Panc1 (cell line): ENCODE data around the gene CPLX3. TPM values are rescaled to one million over a fixed set of nuclear protein-coding genes. Genes with fewer than 3 reads are reported as not detected.

Experiments used
- ATAC-seq: fragments of 200-7000 bp; cut with Tn5 transposase; 2 replicates; pipeline ENCODE4 v1.9.1; 2020; ENCODE audit warnings: mild to moderate bottlenecking, moderate library complexity
- BruUV-seq: library from RNA; stranded (reverse); fragments of 400-500 nt; replicated peaks from 2 replicates; lab custom pipeline; 2021; lab: Mats Ljungman, UMichigan
- CTCF ChIA-PET: fragments of 300-600 bp; sonication (Branson Sonifier 250); formaldehyde crosslinking; loops from one replicate; lab custom pipeline; 2022; ENCODE audit warnings: antibody characterized with exemption; lab: Charles Lee
- POLR2A ChIA-PET: fragments of 300-600 bp; sonication (Branson Sonifier 250); formaldehyde crosslinking; loops from one replicate; lab custom pipeline; 2022; ENCODE audit warnings: antibody characterized with exemption; lab: Charles Lee
- DNase-seq: peaks from one replicate; pipeline ENCODE4 v3.0.0-alpha.2; 2010; ENCODE audit warnings: low read depth, low spot score
- H3K27ac ChIP-seq: 2 replicates; pipeline ENCODE4 v1.5.1; 2011; ENCODE audit warnings: mild to moderate bottlenecking, low read length, inconsistent platforms
- H3K27me3 ChIP-seq: fragments of 200-500 bp; sonication (Bioruptor generic); 2 replicates; pipeline ENCODE4 v1.6.0; 2014; ENCODE audit warnings: low read length, inconsistent platforms; ENCODE audit not compliant: control insufficient read depth, insufficient read depth
- H3K36me3 ChIP-seq: fragments of 200-500 bp; sonication (Bioruptor generic); 2 replicates; pipeline ENCODE4 v1.5.1; 2014; ENCODE audit warnings: inconsistent platforms, mild to moderate bottlenecking, low read length, moderate library complexity; ENCODE audit not compliant: control insufficient read depth, insufficient read depth
- H3K4me1 ChIP-seq: 2 replicates; pipeline ENCODE4 v1.5.1; 2011; ENCODE audit warnings: inconsistent platforms, mild to moderate bottlenecking, low read length, moderate library complexity; ENCODE audit not compliant: control insufficient read depth, insufficient read depth
- H3K4me3 ChIP-seq, 2 experiments: 2 replicates each; pipeline ENCODE4 v1.5.1; 2011 to 2012; ENCODE audit warnings: low read depth in 2 of 2, low read length in 2 of 2, mild to moderate bottlenecking in 2 of 2, inconsistent platforms in 1 of 2, moderate library complexity in 1 of 2
- H3K9me3 ChIP-seq: fragments of 200-500 bp; sonication (Bioruptor generic); 2 replicates; pipeline ENCODE4 v1.5.1; 2014; ENCODE audit warnings: low read depth, mild to moderate bottlenecking, inconsistent platforms, low read length, moderate library complexity; ENCODE audit not compliant: control insufficient read depth, insufficient read depth
- CTCF ChIP-seq: fragments of 450-650 bp; IDR thresholded peaks from 2 replicates; pipeline ENCODE4 v1.5.1; 2017; ENCODE audit warnings: mild to moderate bottlenecking
- POLR2AphosphoS5 ChIP-seq: IDR thresholded peaks from 2 replicates; pipeline ENCODE4 v1.6.1; 2012; ENCODE audit warnings: mild to moderate bottlenecking, low read depth, low read length, moderate library complexity
- REST ChIP-seq, 2 experiments: IDR thresholded peaks; 2 replicates each; pipeline ENCODE4 v1.6.1; 2011 to 2012; ENCODE audit warnings: low read depth in 2 of 2, control low read depth in 1 of 2, low read length in 1 of 2, mild to moderate bottlenecking in 1 of 2, moderate library complexity in 1 of 2; ENCODE audit not compliant: insufficient read depth in 1 of 2
- SIN3A ChIP-seq: IDR thresholded peaks from 2 replicates; pipeline ENCODE4 v1.6.1; 2012; ENCODE audit warnings: low read depth, mild to moderate bottlenecking, low read length, moderate library complexity, borderline replicate concordance; ENCODE audit not compliant: insufficient read depth
- TCF7L2 ChIP-seq: IDR thresholded peaks from 2 replicates; pipeline ENCODE4 v1.6.1; 2011; ENCODE audit warnings: mild to moderate bottlenecking, low read depth, low read length, inconsistent platforms
- in situ Hi-C: cut with HindIII; loops from 2 replicates; pipeline ENCODE4 v1.10.0; 2016; ENCODE audit warnings: low sequenced_read_pairs, low pct_unique_long_range_greater_than_20kb
- intact Hi-C: fragments of 100-400 bp; cut with micrococcal nuclease; formaldehyde crosslinking; loops from one replicate; pipeline ENCODE4 v1.10.0; 2022; ENCODE audit not compliant: unreplicated experiment
- total RNA-seq: library from RNA; stranded (reverse); gene quantifications from one replicate; pipeline ENCODE4 v1.2.1, GENCODE V29; 2021; ENCODE audit not compliant: unreplicated experiment

CPLX3 gene
- total RNA-seq, 1 experiment from 2014 or later: not detected

- POLR2A ChIA-PET: no interaction called here
- CTCF ChIA-PET: no interaction called here
- no peak for DNase-seq
- Histone ChIP-seq H3K36me3 (peaks cover 2% of the 10 kb centered on the region), H3K4me3 (no peak overlapping the region), H3K4me1 (no peaks in the 10 kb centered on the region), H3K27me3 (no peaks in the 10 kb centered on the region), H3K9me3 (no peaks in the 10 kb centered on the region), H3K27ac (no peak overlapping the region)
- in situ Hi-C loops: no loop called here
- 0 out of 2 replicates have a peak, but pooled peaks have one; percentile 29 for ATAC-seq
- BruUV-seq: no TSS peak
- TF ChIP-seq TCF7L2: no peak
- TF ChIP-seq REST (IDR thresholded peaks at IDR 0.05; ENCODE audit: insufficient read depth in 1 of 2, low read depth in 2 of 2, low read length in 1 of 2): no peak
- TF ChIP-seq CTCF: no peak
- TF ChIP-seq SIN3A: no peak
- no peak for TF ChIP-seq POLR2AphosphoS5
- intact Hi-C loops: no loop called here
These were observed 25.5 kb downstream of the CPLX3 start for GRCh38 chr15:74851960-74852359.

- peaks cover 2% of the 10 kb centered on the region for H3K36me3 ChIP-seq
- no peaks in the 10 kb centered on the region for H3K27me3 ChIP-seq
- POLR2A ChIA-PET: no interaction called here
- no peak overlapping the region for H3K27ac ChIP-seq
- no peak for TF ChIP-seq POLR2AphosphoS5
- TF ChIP-seq SIN3A: no peak
- no peak for TF ChIP-seq REST (IDR thresholded peaks at IDR 0.05; ENCODE audit: insufficient read depth in 1 of 2, low read depth in 2 of 2, low read length in 1 of 2)
- no peak for TF ChIP-seq CTCF
- no peak for TF ChIP-seq TCF7L2
- no peaks in the 10 kb centered on the region for H3K9me3 ChIP-seq
- H3K4me1 ChIP-seq: no peaks in the 10 kb centered on the region
- CTCF ChIA-PET: no interaction called here
- in situ Hi-C loops: no loop called here
- BruUV-seq: no TSS peak
- intact Hi-C loops: no loop called here
- H3K4me3 ChIP-seq: no peak overlapping the region
- ATAC-seq (no peak), DNase-seq (no peak)
These were observed 28.1 kb downstream of the CPLX3 start for GRCh38 chr15:74854453-74855022.
